Mucosa of descending colon (tissue), 3 donors: Measurements from ENCODE around the gene IGSF8. TPM values are rescaled to one million over a fixed set of nuclear protein-coding genes. Genes with fewer than 3 reads are reported as not detected.
"Not testable (repeated sequence)": the region's sequence is repeated elsewhere in the genome, so short reads cannot be mapped to it uniquely, and the experiment has no call there.

Experiments
- ATAC-seq: fragments of 200-7000 bp; cut with Tn5 transposase; one replicate; pipeline ENCODE4 v1.9.1; 2020; ENCODE audit warnings: mild to moderate bottlenecking, moderate library complexity
- DNase-seq, 3 donors: peaks; one replicate each; pipeline ENCODE4 v3.0.0-alpha.2; 2020
- H3K36me3 ChIP-seq: fragments of 200-600 bp; one replicate; pipeline ENCODE4 v1.8.0; 2021; ENCODE audit warnings: low read depth, mild to moderate bottlenecking
- H3K4me1 ChIP-seq: fragments of 200-600 bp; one replicate; pipeline ENCODE4 v1.8.0; 2021; ENCODE audit warnings: low read depth, mild to moderate bottlenecking
- H3K4me3 ChIP-seq: fragments of 200-600 bp; one replicate; pipeline ENCODE4 v1.8.0; 2021; ENCODE audit warnings: mild to moderate bottlenecking
- H3K9me3 ChIP-seq: fragments of 200-600 bp; one replicate; pipeline ENCODE4 v1.8.0; 2021; ENCODE audit warnings: mild to moderate bottlenecking
- CTCF ChIP-seq: fragments of 200-600 bp; IDR thresholded peaks from one replicate; pipeline ENCODE4 v1.8.0; 2022; ENCODE audit warnings: antibody characterized with exemption, mild to moderate bottlenecking
- intact Hi-C, 2 donors: fragments of 100-400 bp; cut with DNase I in 1 of 2; cut with micrococcal nuclease in 1 of 2; formaldehyde crosslinking; loops; one replicate each; pipeline versions ENCODE4 v1.11.0 to v1.11.1; 2022; cut with DNase I, micrococcal nuclease
- total RNA-seq, 3 donors: library from RNA; stranded (reverse); fragmentation: NEBNext Ultra II Directional in 2 of 3; extraction: Animal tissue kit (Norgen Biotek cat#: 25700) in 2 of 3; gene quantifications; one replicate each; pipeline versions ENCODE4 v1.2.1 to v1.2.4, GENCODE V29; 2021 to 2023
- donor health status: DM: no; HTN: no; CAD: no; lungs with moderate emphysema.
- donor health status: DM: no; HTN: no; CAD: no.
- donor health status: DM: no; HTN: yes; CAD: no.

The IGSF8 gene
- total RNA-seq, 3 donors from 2014 or later, result 38.3 to 65.0 (median 39.1) TPM

DNA sequence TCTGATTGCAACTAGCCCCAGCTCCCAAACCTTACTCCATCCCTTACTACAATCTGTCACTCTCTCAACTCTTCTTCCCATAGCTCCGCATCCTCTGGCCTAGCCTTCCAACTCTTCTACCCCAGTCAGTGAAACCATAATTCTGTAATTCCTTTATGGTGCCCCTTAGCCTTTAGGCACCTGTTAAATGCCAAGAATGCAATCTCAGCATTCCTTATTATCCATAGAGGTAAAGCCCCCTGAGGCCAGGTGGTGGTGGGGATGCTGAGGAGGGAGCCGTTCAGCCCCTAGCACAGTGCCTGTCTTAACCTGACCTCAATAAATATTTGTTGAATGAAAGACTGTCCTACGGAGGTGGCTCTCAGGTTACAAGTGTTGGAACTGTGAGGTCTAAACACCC, 31.1 kb upstream of the IGSF8 start:
- Histone ChIP-seq H3K36me3 (no peaks in the 10 kb centered on the region), H3K9me3 (no peaks in the 10 kb centered on the region), H3K4me3 (no peak overlapping the region), H3K4me1 (no peaks in the 10 kb centered on the region)
- DNase-seq (no peak), ATAC-seq (no peak)
- intact Hi-C loops, result no loop called here
- TF ChIP-seq CTCF, result no peak

- TF ChIP-seq CTCF, result no peak
- DNase-seq (no peak), ATAC-seq (no peak)
- H3K4me3 ChIP-seq, result no peak overlapping the region
- no peaks in the 10 kb centered on the region for H3K4me1 ChIP-seq
- H3K9me3 ChIP-seq, result no peaks in the 10 kb centered on the region
- intact Hi-C loops, result no loop called here
- H3K36me3 ChIP-seq, result no peaks in the 10 kb centered on the region
These were observed 30.6 kb upstream of the IGSF8 start for GRCh38 chr1:160129046-160129445.

- no peak for DNase-seq
- Histone ChIP-seq H3K9me3 (no peaks in the 10 kb centered on the region), H3K4me1 (no peaks in the 10 kb centered on the region), H3K36me3 (no peaks in the 10 kb centered on the region), H3K4me3 (no peak overlapping the region)
- intact Hi-C loops, result no loop called here
- ATAC-seq, result no peak
- TF ChIP-seq CTCF, result no peak
These were observed 30.2 kb upstream of the IGSF8 start for GRCh38 chr1:160128636-160129035.

- Histone ChIP-seq H3K9me3 (no peaks in the 10 kb centered on the region), H3K36me3 (no peaks in the 10 kb centered on the region), H3K4me1 (no peaks in the 10 kb centered on the region), H3K4me3 (no peak overlapping the region)
- intact Hi-C loops, result no loop called here
- no peak for TF ChIP-seq CTCF
- ATAC-seq (no peak), DNase-seq (no peak)
These were observed 29.6 kb upstream of the IGSF8 start for GRCh38 chr1:160127865-160128523.

DNA sequence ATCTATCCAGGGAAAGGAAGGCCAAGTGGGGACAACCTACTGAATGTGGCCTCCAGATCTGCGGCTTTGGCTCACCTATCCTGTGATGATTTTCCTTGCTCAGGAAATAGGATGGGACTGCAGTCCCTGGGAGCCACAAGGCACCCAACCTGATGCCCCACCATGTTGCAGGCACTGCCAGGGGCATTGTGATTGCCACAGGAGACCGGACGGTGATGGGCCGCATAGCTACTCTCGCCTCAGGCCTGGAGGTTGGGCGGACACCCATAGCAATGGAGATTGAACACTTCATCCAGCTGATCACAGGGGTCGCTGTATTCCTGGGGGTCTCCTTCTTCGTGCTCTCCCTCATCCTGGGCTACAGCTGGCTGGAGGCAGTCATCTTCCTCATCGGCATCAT, 29.0 kb upstream of the IGSF8 start:
- TF ChIP-seq CTCF, result no peak
- H3K4me3 ChIP-seq, result no peak overlapping the region
- intact Hi-C loops, result no loop called here
- no peaks in the 10 kb centered on the region for H3K36me3 ChIP-seq
- H3K4me1 ChIP-seq, result no peaks in the 10 kb centered on the region
- no peaks in the 10 kb centered on the region for H3K9me3 ChIP-seq
- DNase-seq, result no peak
- ATAC-seq, result no peak

DNA sequence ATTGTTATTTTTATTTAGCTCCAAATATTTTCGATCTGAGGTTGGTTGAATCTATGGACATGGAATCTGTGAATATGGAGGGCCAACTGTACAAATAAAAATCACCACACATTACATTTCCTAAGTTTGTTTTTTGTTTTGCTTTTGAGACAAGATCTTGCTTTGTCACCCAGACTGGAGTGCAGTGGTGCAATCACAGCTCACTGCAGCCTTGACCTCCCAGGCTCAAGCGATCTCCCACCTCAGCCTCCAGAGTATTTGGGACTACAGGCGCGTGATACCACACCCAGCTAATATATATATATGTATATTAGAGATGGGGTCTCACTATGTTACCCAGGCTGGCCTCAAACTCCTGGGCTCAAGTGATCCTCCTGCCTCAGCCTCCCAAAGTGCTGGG, 27.9 kb upstream of the IGSF8 start:
- H3K9me3 ChIP-seq, ATAC-seq, H3K4me3 ChIP-seq, DNase-seq, intact Hi-C loops, H3K4me1 ChIP-seq, H3K36me3 ChIP-seq: not testable (repeated sequence)
